ENCODE data around the gene HSD17B1. TPM values are rescaled to one million over a fixed set of nuclear protein-coding genes. Genes with fewer than 3 reads are reported as not detected.
"Not testable (repeated sequence)": the region's sequence is repeated elsewhere in the genome, so short reads cannot be mapped to it uniquely, and the experiment has no call there.

Gene HSD17B1
- total RNA-seq, 1 donor = 3.5 TPM

DNA sequence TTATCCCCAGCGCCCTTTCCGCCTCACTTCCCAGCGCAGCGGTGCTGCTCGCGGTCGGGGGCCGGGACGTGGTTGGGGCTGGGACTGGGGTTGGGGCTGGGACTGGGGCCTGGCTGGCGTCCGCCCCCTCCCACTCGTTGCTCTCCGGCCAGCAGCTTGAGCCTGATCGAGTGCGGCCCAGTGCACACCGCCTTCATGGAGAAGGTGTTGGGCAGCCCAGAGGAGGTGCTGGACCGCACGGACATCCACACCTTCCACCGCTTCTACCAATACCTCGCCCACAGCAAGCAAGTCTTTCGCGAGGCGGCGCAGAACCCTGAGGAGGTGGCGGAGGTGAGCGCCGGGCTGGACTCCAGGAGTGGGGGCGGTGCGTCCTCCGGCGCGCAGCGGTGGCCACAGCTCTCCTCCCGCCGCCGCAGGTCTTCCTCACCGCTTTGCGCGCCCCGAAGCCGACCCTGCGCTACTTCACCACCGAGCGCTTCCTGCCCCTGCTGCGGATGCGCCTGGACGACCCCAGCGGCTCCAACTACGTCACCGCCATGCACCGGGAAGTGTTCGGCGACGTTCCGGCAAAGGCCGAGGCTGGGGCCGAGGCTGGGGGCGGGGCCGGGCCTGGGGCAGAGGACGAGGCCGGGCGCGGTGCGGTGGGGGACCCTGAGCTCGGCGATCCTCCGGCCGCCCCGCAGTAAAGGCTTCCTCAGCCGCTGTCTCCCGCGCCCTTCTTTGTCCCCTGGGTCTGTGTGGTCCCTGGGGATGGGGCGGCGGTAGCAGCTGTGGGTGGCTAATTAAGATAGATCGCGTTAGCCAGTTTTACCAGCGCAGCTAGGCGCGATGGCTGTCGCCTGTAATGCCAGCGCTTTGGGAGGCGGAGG is 1.8 kb downstream of the HSD17B1 start:
- peak; percentile 89 for DNase-seq (ENCODE audit: low read depth)
- TF ChIP-seq, protein P1, sequence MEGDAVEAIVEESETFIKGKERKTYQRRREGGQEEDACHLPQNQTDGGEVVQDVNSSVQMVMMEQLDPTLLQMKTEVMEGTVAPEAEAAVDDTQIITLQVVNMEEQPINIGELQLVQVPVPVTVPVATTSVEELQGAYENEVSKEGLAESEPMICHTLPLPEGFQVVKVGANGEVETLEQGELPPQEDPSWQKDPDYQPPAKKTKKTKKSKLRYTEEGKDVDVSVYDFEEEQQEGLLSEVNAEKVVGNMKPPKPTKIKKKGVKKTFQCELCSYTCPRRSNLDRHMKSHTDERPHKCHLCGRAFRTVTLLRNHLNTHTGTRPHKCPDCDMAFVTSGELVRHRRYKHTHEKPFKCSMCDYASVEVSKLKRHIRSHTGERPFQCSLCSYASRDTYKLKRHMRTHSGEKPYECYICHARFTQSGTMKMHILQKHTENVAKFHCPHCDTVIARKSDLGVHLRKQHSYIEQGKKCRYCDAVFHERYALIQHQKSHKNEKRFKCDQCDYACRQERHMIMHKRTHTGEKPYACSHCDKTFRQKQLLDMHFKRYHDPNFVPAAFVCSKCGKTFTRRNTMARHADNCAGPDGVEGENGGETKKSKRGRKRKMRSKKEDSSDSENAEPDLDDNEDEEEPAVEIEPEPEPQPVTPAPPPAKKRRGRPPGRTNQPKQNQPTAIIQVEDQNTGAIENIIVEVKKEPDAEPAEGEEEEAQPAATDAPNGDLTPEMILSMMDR (IDR thresholded peaks at IDR 0.05; ENCODE audit: insufficient read depth, low read depth, low read length) = no peak

DNA sequence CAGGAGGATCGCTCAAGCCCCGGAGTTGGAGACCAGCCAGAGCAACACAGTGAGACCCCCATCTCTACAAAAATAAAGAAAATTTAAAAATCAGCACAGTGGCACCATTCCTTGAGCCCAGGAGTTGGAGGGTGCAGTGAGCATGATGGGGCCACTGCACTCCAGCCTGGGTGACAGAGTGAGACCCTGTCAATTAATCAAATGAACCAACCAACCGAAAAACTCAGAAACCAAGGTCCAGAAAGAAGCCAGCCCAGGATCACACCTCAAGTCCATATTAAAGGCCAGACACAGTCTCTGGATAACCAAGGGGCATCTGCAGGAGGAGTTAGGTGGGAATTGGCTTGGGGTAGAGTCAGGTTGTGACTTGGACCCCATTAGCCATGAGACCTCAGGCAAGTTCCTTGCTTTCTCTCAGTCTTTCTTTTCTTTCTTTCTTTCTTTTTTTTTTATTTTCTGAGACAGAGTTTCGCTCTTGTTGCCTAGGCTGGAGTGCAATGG is 2.4 kb downstream of the HSD17B1 start:
- TF ChIP-seq, protein P1 (IDR thresholded peaks at IDR 0.05; ENCODE audit: insufficient read depth, low read depth, low read length) = no peak
- peak overlapping the region; percentile 78 for H3K4me3 ChIP-seq (ENCODE audit: low read depth, low read length)
- no peak for DNase-seq (ENCODE audit: low read depth)

More for the DNA sequence above, 1.8 kb downstream of the HSD17B1 start:
- peak overlapping the region; percentile 78 for H3K4me3 ChIP-seq (ENCODE audit: low read depth, low read length)

DNA sequence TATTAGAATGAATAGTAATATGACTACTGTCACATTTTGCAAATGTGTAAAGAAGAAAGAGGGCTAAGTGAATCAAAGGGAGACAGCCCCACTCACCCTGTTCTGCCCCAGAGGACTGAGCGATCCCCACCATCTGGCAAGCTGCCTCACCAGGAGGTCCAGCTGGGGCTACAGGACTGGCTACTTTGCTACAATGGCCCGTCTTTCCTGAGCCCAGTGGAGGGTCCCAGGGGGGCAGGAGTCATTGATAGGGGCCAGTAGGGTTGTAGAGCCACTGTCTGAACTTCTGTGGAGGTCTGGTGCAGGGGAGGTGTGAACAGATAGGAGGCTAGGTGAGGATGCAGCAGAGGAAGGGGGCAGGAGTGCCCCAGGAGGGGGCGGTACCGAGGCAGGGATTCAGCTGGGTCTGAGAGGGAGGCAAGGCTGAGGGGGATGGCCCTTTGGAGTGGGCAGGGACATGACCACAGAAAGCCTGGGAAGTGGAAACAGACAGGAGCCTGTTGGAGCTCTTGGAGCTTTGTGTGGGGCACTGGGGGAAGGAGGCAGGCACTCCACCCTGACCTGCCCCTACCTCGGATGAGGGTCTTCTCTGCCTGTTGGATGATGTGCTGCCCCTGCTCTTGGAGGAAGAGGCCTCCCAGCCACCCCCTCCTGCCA is 3.4 kb downstream of the HSD17B1 start:
- TF ChIP-seq, protein P1 (IDR thresholded peaks at IDR 0.05; ENCODE audit: insufficient read depth, low read depth, low read length) = peak; percentile 4
- not testable (repeated sequence) for DNase-seq (ENCODE audit: low read depth)

DNA sequence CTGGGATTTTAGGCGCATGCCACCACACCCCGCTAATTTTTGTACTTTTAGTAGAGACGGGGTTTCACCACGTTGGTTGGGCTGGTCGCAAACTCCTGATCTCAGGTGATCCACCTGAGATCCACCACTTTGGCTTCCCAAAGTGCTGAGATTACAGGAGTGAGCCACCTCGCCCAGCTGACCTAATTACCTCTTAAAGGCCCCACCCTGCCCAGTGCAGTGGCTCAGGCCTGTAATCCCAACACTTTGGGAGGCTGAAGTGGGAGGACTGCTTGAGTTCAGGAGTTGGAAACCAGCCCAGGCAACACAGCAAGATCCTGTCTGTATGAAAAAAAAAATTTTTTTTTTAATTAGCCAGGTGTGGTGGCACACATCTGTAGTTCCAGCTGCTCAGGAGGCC is 6.4 kb downstream of the HSD17B1 start:
- H3K4me3 ChIP-seq (ENCODE audit: low read depth, low read length) = no peak overlapping the region

More for the DNA sequence above, 3.4 kb downstream of the HSD17B1 start:
- not testable (repeated sequence) for H3K4me3 ChIP-seq (ENCODE audit: low read depth, low read length)

DNA sequence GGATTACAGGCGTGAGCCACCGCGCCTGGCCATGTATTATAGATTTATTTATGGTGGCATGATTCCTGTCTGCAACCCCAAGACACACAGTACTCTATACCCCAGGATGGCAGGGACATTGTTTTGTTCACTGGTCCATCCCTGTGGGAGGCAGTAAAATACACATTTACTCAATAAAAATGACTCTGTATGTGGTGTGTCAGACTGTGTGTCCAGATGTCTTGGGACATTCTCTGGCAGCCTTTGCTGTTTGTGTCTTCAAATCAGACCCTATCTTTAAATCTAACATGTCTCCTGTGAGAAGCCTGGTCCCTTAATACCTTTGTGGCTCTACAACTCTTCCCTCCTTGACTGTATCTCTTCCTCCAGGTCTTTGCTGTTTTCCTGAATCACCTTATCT is 7.5 kb downstream of the HSD17B1 start:
- H3K4me3 ChIP-seq (ENCODE audit: low read depth, low read length) = no peak overlapping the region
- TF ChIP-seq, protein P1 (IDR thresholded peaks at IDR 0.05; ENCODE audit: insufficient read depth, low read depth, low read length) = no peak
- DNase-seq (ENCODE audit: low read depth) = no peak

More for the DNA sequence above, 6.4 kb downstream of the HSD17B1 start:
- DNase-seq (ENCODE audit: low read depth) = no peak
- TF ChIP-seq, protein P1 (IDR thresholded peaks at IDR 0.05; ENCODE audit: insufficient read depth, low read depth, low read length) = no peak

DNA sequence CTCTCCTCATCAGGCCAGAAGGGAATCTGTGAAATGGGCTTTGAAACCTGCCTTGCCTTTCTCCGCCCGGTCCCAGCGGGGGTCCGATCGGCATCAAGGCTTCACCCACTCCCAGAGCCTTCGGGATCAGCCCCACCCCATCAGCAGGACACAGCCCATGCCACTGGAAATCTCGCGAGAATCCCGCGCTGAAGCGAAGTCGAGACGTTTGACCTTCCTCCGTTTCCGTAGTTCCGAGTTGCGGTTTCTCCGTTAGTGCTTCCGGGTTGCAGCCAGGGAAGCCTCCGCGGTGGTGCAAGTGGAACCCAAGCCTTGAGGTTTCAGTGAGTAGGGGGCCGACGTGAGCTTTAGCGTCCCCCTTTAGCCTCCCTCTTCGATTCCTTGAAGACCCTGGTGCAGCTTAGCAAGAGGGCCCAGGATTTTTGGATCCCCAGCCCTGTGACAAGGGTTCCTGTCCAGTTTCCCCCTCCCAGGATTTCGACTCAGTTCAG is 9.2 kb downstream of the HSD17B1 start, which contains the start of gene COASY:
Gene COASY (plus strand): TSS at position 252 of the 491 bp plus-strand sequence. CDS start 475 bp downstream, outside the sequence.
- TF ChIP-seq, protein P1 (IDR thresholded peaks at IDR 0.05; ENCODE audit: insufficient read depth, low read depth, low read length) = no peak
- peak; percentile 98 for DNase-seq (ENCODE audit: low read depth)
- peak within 1 kb of the TSS; percentile 92 for H3K4me3 ChIP-seq (ENCODE audit: low read depth, low read length)
